NCI-H187 (cell line): ENCODE data around the gene ADAMTS5.

Source experiments
- DNase-seq, 2 experiments: peaks; one replicate each; lab custom pipeline; 2025; lab: John Stamatoyannopoulos, UW

ADAMTS5 gene

GRCh38 chr21:26948194-26948593 lies 18.7 kb downstream of the ADAMTS5 start:
- DNase-seq, result no peak

GRCh38 chr21:26946744-26947446 lies 20.0 kb downstream of the ADAMTS5 start:
- DNase-seq, result no peak

GRCh38 chr21:26945916-26946675 lies 20.8 kb downstream of the ADAMTS5 start:
- no peak for DNase-seq

- no peak for DNase-seq
Measured at GRCh38 chr21:26943921-26944320, 23.0 kb downstream of the ADAMTS5 start.

GRCh38 chr21:26941421-26941820 lies 25.5 kb downstream of the ADAMTS5 start:
- no peak for DNase-seq

GRCh38 chr21:26939601-26940111 lies 27.2 kb downstream of the ADAMTS5 start:
- DNase-seq, result no peak

- no peak for DNase-seq
Measured at GRCh38 chr21:26936641-26937040, 30.2 kb downstream of the ADAMTS5 start.

- DNase-seq, result no peak
Measured at GRCh38 chr21:26935977-26936376, 30.9 kb downstream of the ADAMTS5 start.

- DNase-seq, result no peak
Measured at GRCh38 chr21:26934383-26934782, 32.5 kb downstream of the ADAMTS5 start.

GRCh38 chr21:26933448-26933847 lies 33.4 kb downstream of the ADAMTS5 start:
- DNase-seq, result no peak

GRCh38 chr21:26925636-26926035 lies 41.3 kb downstream of the ADAMTS5 start:
- DNase-seq, result no peak

GRCh38 chr21:26925122-26925521 lies 41.8 kb downstream of the ADAMTS5 start:
- DNase-seq, result no peak

GRCh38 chr21:26923986-26924385 lies 42.9 kb downstream of the ADAMTS5 start:
- no peak for DNase-seq

- DNase-seq, result no peak
Measured at GRCh38 chr21:26920055-26920454, 46.8 kb downstream of the ADAMTS5 start.

GRCh38 chr21:26918323-26919079 lies 48.4 kb downstream of the ADAMTS5 start:
- no peak for DNase-seq

GRCh38 chr21:26916799-26917198 lies 50.1 kb downstream of the ADAMTS5 start:
- no peak for DNase-seq

GRCh38 chr21:26914557-26914956 lies 52.3 kb downstream of the ADAMTS5 start:
- no peak for DNase-seq

- DNase-seq, result no peak
Measured at GRCh38 chr21:26912466-26912865, 54.4 kb downstream of the ADAMTS5 start.

- no peak for DNase-seq
Measured at GRCh38 chr21:26909972-26910371, 56.9 kb downstream of the ADAMTS5 start.

GRCh38 chr21:26900980-26901379 lies 65.9 kb downstream of the ADAMTS5 start:
- no peak for DNase-seq

GRCh38 chr21:26892151-26892550 lies 74.7 kb downstream of the ADAMTS5 start:
- DNase-seq, result no peak

- no peak for DNase-seq
Measured at GRCh38 chr21:26888931-26889330, 78.0 kb downstream of the ADAMTS5 start.

GRCh38 chr21:26888256-26888655 lies 78.6 kb downstream of the ADAMTS5 start:
- DNase-seq, result no peak
